Uterus (tissue), 4 donors: ENCODE measurements around the gene CHAF1A. TPM values are rescaled to one million over a fixed set of nuclear protein-coding genes. Genes with fewer than 3 reads are reported as not detected.
A peak's percentile ranks its signal among the peaks of the same experiment; 100 is the strongest.

Source experiments
- DNase-seq, 2 donors: peaks; one replicate each; pipeline ENCODE4 v3.0.0-alpha.2; 2019 to 2020
- H3K27ac ChIP-seq, 2 donors: fragments of 200-600 bp; sonication (generic); 1 replicate in 1 of 2; 2 replicates in 1 of 2; pipeline ENCODE4 v1.5.1; 2016 to 2018
- H3K27me3 ChIP-seq, 2 donors: fragments of 200-600 bp; sonication (generic); one replicate each; pipeline ENCODE4 v1.5.1; 2018 to 2019; ENCODE audit warnings: control low read depth in 1 of 2
- H3K36me3 ChIP-seq, 2 donors: fragments of 200-600 bp; sonication (generic); one replicate each; pipeline ENCODE4 v1.5.1; 2019; ENCODE audit warnings: control low read depth in 1 of 2
- H3K4me1 ChIP-seq, 2 donors: fragments of 200-600 bp; sonication (generic); one replicate each; pipeline ENCODE4 v1.5.1; 2018 to 2019; ENCODE audit warnings: control low read depth in 1 of 2
- H3K4me3 ChIP-seq, 2 donors: fragments of 200-600 bp; sonication (generic); 1 replicate in 1 of 2; 2 replicates in 1 of 2; pipeline ENCODE4 v1.5.1; 2018 to 2019; ENCODE audit warnings: mild to moderate bottlenecking in 1 of 2
- H3K9me3 ChIP-seq, 2 donors: fragments of 200-600 bp; sonication (generic); one replicate each; pipeline ENCODE4 v1.5.1; 2019; ENCODE audit warnings: control low read depth in 1 of 2
- CTCF ChIP-seq, 4 experiments: fragments of 200-600 bp in 2 of 4; fragments of 450-650 bp in 2 of 4; sonication (generic) in 2 of 4; IDR thresholded peaks; one replicate each; pipeline ENCODE4 v1.5.1; 2016 to 2019; ENCODE audit warnings: antibody characterized with exemption in 4 of 4, mild to moderate bottlenecking in 2 of 4, moderate library complexity in 1 of 4
- POLR2A ChIP-seq, 2 donors: fragments of 450-650 bp; IDR thresholded peaks; one replicate each; pipeline ENCODE4 v1.6.1; 2016; ENCODE audit warnings: antibody characterized with exemption in 2 of 2, mild to moderate bottlenecking in 1 of 2, moderate library complexity in 1 of 2
- intact Hi-C: fragments of 100-400 bp; cut with DNase I; formaldehyde crosslinking; loops from one replicate; pipeline ENCODE4 v1.15.1; 2023; ENCODE audit warnings: low total_unique reads
- total RNA-seq, 4 donors: library from RNA; depleted of rRNA in 3 of 4; stranded (reverse); fragments of >200 nt in 3 of 4; gene quantifications; one replicate each; pipeline versions ENCODE4 v1.1.0 to v1.2.4, GENCODE V29; 2014 to 2023
- donor health status: DM: yes; HTN: yes; CAD: no.

Gene CHAF1A
- total RNA-seq, 4 donors from 2014 or later, result 0.59 to 12.9 (median 8.0) TPM

GRCh38 chr19:4399812-4400134 lies 2.7 kb upstream of the CHAF1A start:
- Histone ChIP-seq H3K4me1 (peaks cover 3 to 20% of the 10 kb centered on the region in 2 donors), H3K27me3 (no peaks in the 10 kb centered on the region), H3K36me3 (no peaks in the 10 kb centered on the region), H3K4me3 (peak overlapping the region; percentile 85 to 98), H3K27ac (peak overlapping the region; percentile 87 to 91), H3K9me3 (no peaks in the 10 kb centered on the region)
- TF ChIP-seq POLR2A (IDR thresholded peaks at IDR 0.05), result no peak
- no peak for TF ChIP-seq CTCF (IDR thresholded peaks at IDR 0.05)
- DNase-seq, result no peak
- intact Hi-C loops, result no loop called here

- H3K36me3 ChIP-seq, result no peaks in the 10 kb centered on the region
- peak within 1 kb of the TSS; percentile 85 to 98 for H3K4me3 ChIP-seq
- H3K27ac ChIP-seq, result peak within 1 kb of the TSS; percentile 91
- TF ChIP-seq POLR2A (IDR thresholded peaks at IDR 0.05), result peak; percentile 84
- TF ChIP-seq CTCF (IDR thresholded peaks at IDR 0.05), result peak; percentile 95 to 100 (median 98)
- H3K27me3 ChIP-seq, result no peaks in the 10 kb centered on the region
- peak; percentile 91 to 95 for DNase-seq
- no peaks in the 10 kb centered on the region for H3K9me3 ChIP-seq
- H3K4me1 ChIP-seq, result peaks cover 3 to 20% of the 10 kb centered on the region in 2 donors
- intact Hi-C loops, result no loop called here
These were observed 2.1 kb upstream of the CHAF1A start, which contains the start of gene SH3GL1 for GRCh38 chr19:4400135-4400936. Gene SH3GL1 (minus strand): TSS chr19:4400547. CDS start chr19:4400368, 179 bp downstream.

- Histone ChIP-seq H3K27me3 (no peaks in the 10 kb centered on the region), H3K27ac (peak overlapping the region; percentile 86 to 91), H3K4me1 (peaks cover 3 to 20% of the 10 kb centered on the region in 2 donors), H3K9me3 (no peaks in the 10 kb centered on the region), H3K36me3 (no peaks in the 10 kb centered on the region), H3K4me3 (peak overlapping the region; percentile 20 to 25)
- intact Hi-C loops, result no loop called here
- TF ChIP-seq CTCF (IDR thresholded peaks at IDR 0.05) (no peak), POLR2A (IDR thresholded peaks at IDR 0.05) (no peak)
- DNase-seq, result no peak
These were observed 670 bp upstream of the CHAF1A start for GRCh38 chr19:4401769-4402170.

GRCh38 chr19:4403005-4403761 lies 743 bp downstream of the CHAF1A start:
- Histone ChIP-seq H3K27me3 (no peaks in the 10 kb centered on the region), H3K4me1 (peaks cover 3 to 9% of the 10 kb centered on the region in 2 donors), H3K27ac (peak overlapping the region; percentile 76 to 91), H3K9me3 (no peaks in the 10 kb centered on the region), H3K4me3 (peak overlapping the region; percentile 24 to 67), H3K36me3 (no peaks in the 10 kb centered on the region)
- intact Hi-C loops, result no loop called here
- TF ChIP-seq CTCF (IDR thresholded peaks at IDR 0.05) (no peak), POLR2A (IDR thresholded peaks at IDR 0.05) (no peak)
- no peak for DNase-seq

GRCh38 chr19:4405977-4406376 lies 3.5 kb downstream of the CHAF1A start:
- no peak for DNase-seq
- Histone ChIP-seq H3K27ac (no peak overlapping the region), H3K4me1 (peaks cover 3 to 8% of the 10 kb centered on the region in 2 donors), H3K4me3 (no peak overlapping the region), H3K36me3 (no peaks in the 10 kb centered on the region), H3K9me3 (no peaks in the 10 kb centered on the region), H3K27me3 (no peaks in the 10 kb centered on the region)
- intact Hi-C loops, result no loop called here
- no peak for TF ChIP-seq CTCF (IDR thresholded peaks at IDR 0.05)
- TF ChIP-seq POLR2A (IDR thresholded peaks at IDR 0.05), result no peak
